ENCODE measurements around the gene DLST. TPM values are rescaled to one million over a fixed set of nuclear protein-coding genes. Genes with fewer than 3 reads are reported as not detected.
A peak's percentile ranks its signal among the peaks of the same experiment; 100 is the strongest.

The DLST gene
- total and polyA plus RNA-seq, 2 of the 4 experiments (the other 2 are of a cell fraction): 58.6 to 119 TPM

GRCh38 chr14:74875941-74876913 is 5.5 kb upstream of the DLST start, which contains the start of gene PROX2:
PROX2 (minus strand) TSS chr14:74876145; CDS start chr14:74863834, 12,311 bp downstream.
- Histone ChIP-seq H3K4ac (ENCODE audit: low read depth, low read length) (no peak within 1 kb of the TSS), H3K9me1 (ENCODE audit: insufficient read depth, low read length) (peaks cover 4% of the 10 kb centered on the region), H3K27me3 (ENCODE audit: control insufficient read depth, insufficient read depth, low read length) (peaks cover 2% of the 10 kb centered on the region; the same call in 1 of the 2 replicates), H2AK9ac (replicated peaks; ENCODE audit: low read depth, low read length, poor library complexity) (no peak within 1 kb of the TSS), H3K4me2 (ENCODE audit: low read depth, low read length) (no peak within 1 kb of the TSS), H2BK20ac (ENCODE audit: low read depth, low read length) (no peak within 1 kb of the TSS), H3K9me3 (ENCODE audit: control insufficient read depth, insufficient read depth, low read length) (no peaks in the 10 kb centered on the region), H3K9ac (ENCODE audit: low read depth, low read length) (no peak within 1 kb of the TSS), H3K27ac (ENCODE audit: insufficient read depth, low read length) (no peak within 1 kb of the TSS), H3K4me3 (ENCODE audit: insufficient read depth, low read depth, low read length) (no peak within 1 kb of the TSS), H4K5ac (ENCODE audit: low read depth, low read length) (no peak within 1 kb of the TSS), H4K91ac (ENCODE audit: insufficient read depth, low read depth, low read length) (no peak within 1 kb of the TSS), H2BK120ac (ENCODE audit: low read depth, low read length) (no peak within 1 kb of the TSS), H2AK5ac (ENCODE audit: low read depth, low read length) (no peak within 1 kb of the TSS), H3K79me1 (ENCODE audit: low read depth in 1 of 2, low read length in 2 of 2) (peaks cover 0 to 4% of the 10 kb centered on the region in 2 experiments; a peak in 2 of 4 replicates), H2BK5ac (ENCODE audit: low read depth, low read length, poor library complexity, severe bottlenecking) (no peak within 1 kb of the TSS), H3K56ac (ENCODE audit: extremely low read depth, insufficient read depth, low read length) (no peak within 1 kb of the TSS), H3K23ac (ENCODE audit: low read depth, low read length) (no peak within 1 kb of the TSS), H2AFZ (replicated peaks; ENCODE audit: low read length, poor library complexity) (peak within 1 kb of the TSS; percentile 38), H4K20me1 (ENCODE audit: insufficient read depth, low read length) (no peaks in the 10 kb centered on the region), H4K8ac (ENCODE audit: low read depth in 2 of 2, low read length in 2 of 2) (no peak within 1 kb of the TSS), H3K18ac (ENCODE audit: low read depth, low read length) (no peak within 1 kb of the TSS), H3K36me3 (ENCODE audit: control insufficient read depth, insufficient read depth, low read length) (no peaks in the 10 kb centered on the region), H3K14ac (replicated peaks; ENCODE audit: low read depth, low read length) (no peak within 1 kb of the TSS), H3K4me1 (ENCODE audit: control insufficient read depth, insufficient read depth, low read length) (peaks cover 2% of the 10 kb centered on the region; the same call in 1 of the 2 replicates), H2BK15ac (ENCODE audit: low read depth, low read length) (no peak within 1 kb of the TSS)
- ATAC-seq (ENCODE audit: low read depth) (no peak), DNase-seq (no peak)
- 36% methylated on average over 3 of the region's 13 CpGs; no CpG with 5 or more reads in 1 of the 2 experiments for WGBS, 2 experiments (ENCODE audit: extremely low coverage in 2 of 2, insufficient read length in 1 of 2)
- dilution Hi-C loops (cut with HindIII; ENCODE audit: low sequenced_read_pairs, unreplicated experiment) (no loop called here), intact Hi-C loops (cut with micrococcal nuclease) (no loop called here), in situ Hi-C loops (cut with MboI; ENCODE audit: low sequenced_read_pairs) (no loop called here)
- no TSS peak for BruUV-seq (replicated peaks)
- POLR2A ChIA-PET (ENCODE audit: unreplicated experiment): no interaction called here
- CTCF ChIA-PET: interaction anchor here (1.0 kb wide), 1 partner anchor 212 kb away, joined by 3 read pairs; no protein-coding TSS in a partner anchor
- no peak for TF ChIP-seq CHD1 (IDR thresholded peaks at IDR 0.05; ENCODE audit: low read depth, low read length)
- peak; percentile 32; the same call in 1 of the 2 replicates for TF ChIP-seq CEBPB (IDR thresholded peaks at IDR 0.05; ENCODE audit: low read depth, low read length)
- TF ChIP-seq RCOR1 (IDR thresholded peaks at IDR 0.05; ENCODE audit: insufficient replicate concordance, low read length): no peak

Data from IMR-90 (cell line).